Measurements from ENCODE around the gene CDC37.
"Not testable (repeated sequence)": the region's sequence is repeated elsewhere in the genome, so short reads cannot be mapped to it uniquely, and the experiment has no call there.

CDC37 gene

GRCh38 chr19:10408511-10409283 lies 5.4 kb upstream of the CDC37 start:
- no peak overlapping the region for H3K4me3 ChIP-seq (ENCODE audit: low read length)
- no CpG with 5 or more reads among the region's 18 CpGs for WGBS (ENCODE audit: insufficient coverage, insufficient read length)
- DNase-seq (ENCODE audit: low read depth, low spot score), result no peak
- no peaks in the 10 kb centered on the region for H3K4me1 ChIP-seq (ENCODE audit: control insufficient read depth, insufficient read depth, low read length)
- H3K36me3 ChIP-seq (ENCODE audit: control insufficient read depth, insufficient read depth, low read length), result no peaks in the 10 kb centered on the region
- H3K27ac ChIP-seq (ENCODE audit: low read length), result no peak overlapping the region
- no peaks in the 10 kb centered on the region for H3K9me3 ChIP-seq (ENCODE audit: control insufficient read depth, insufficient read depth, low read length)
- 0 out of 2 replicates have a peak, but pooled peaks cover 1% of the 10 kb centered on the region for H3K27me3 ChIP-seq (ENCODE audit: control insufficient read depth, insufficient read depth, low read length)

- H3K4me1 ChIP-seq (ENCODE audit: control insufficient read depth, insufficient read depth, low read length), result peaks cover under 1% of the 10 kb centered on the region; the same call in 1 of the 2 replicates
- H3K4me3 ChIP-seq (ENCODE audit: low read length), result no peak overlapping the region
- no peaks in the 10 kb centered on the region for H3K36me3 ChIP-seq (ENCODE audit: control insufficient read depth, insufficient read depth, low read length)
- DNase-seq (ENCODE audit: low read depth, low spot score), result no peak
- no peaks in the 10 kb centered on the region for H3K9me3 ChIP-seq (ENCODE audit: control insufficient read depth, insufficient read depth, low read length)
- H3K27ac ChIP-seq (ENCODE audit: low read length), result no peak overlapping the region
- H3K27me3 ChIP-seq (ENCODE audit: control insufficient read depth, insufficient read depth, low read length), result 0 out of 2 replicates have a peak, but pooled peaks cover 1% of the 10 kb centered on the region
Measured at GRCh38 chr19:10407096-10407495, 3.8 kb upstream of the CDC37 start.

GRCh38 chr19:10406191-10406590 lies 2.8 kb upstream of the CDC37 start:
- Histone ChIP-seq H3K27ac (ENCODE audit: low read length) (no peak overlapping the region), H3K4me3 (ENCODE audit: low read length) (no peak overlapping the region), H3K9me3 (ENCODE audit: control insufficient read depth, insufficient read depth, low read length) (no peaks in the 10 kb centered on the region), H3K36me3 (ENCODE audit: control insufficient read depth, insufficient read depth, low read length) (no peaks in the 10 kb centered on the region), H3K4me1 (ENCODE audit: control insufficient read depth, insufficient read depth, low read length) (peaks cover 1% of the 10 kb centered on the region; the same call in 1 of the 2 replicates), H3K27me3 (ENCODE audit: control insufficient read depth, insufficient read depth, low read length) (0 out of 2 replicates have a peak, but pooled peaks cover 1% of the 10 kb centered on the region)
- WGBS (ENCODE audit: insufficient coverage, insufficient read length), result no CpG with 5 or more reads among the region's 6 CpGs
- DNase-seq (ENCODE audit: low read depth, low spot score), result no peak

- peak overlapping the region; percentile 98; the same call in 1 of the 2 replicates for H3K4me3 ChIP-seq (ENCODE audit: low read length)
- 0 out of 2 replicates have a peak, but pooled peaks cover 1% of the 10 kb centered on the region for H3K27me3 ChIP-seq (ENCODE audit: control insufficient read depth, insufficient read depth, low read length)
- H3K27ac ChIP-seq (ENCODE audit: low read length), result no peak overlapping the region
- no peaks in the 10 kb centered on the region for H3K36me3 ChIP-seq (ENCODE audit: control insufficient read depth, insufficient read depth, low read length)
- DNase-seq (ENCODE audit: low read depth, low spot score), result no peak
- no peaks in the 10 kb centered on the region for H3K9me3 ChIP-seq (ENCODE audit: control insufficient read depth, insufficient read depth, low read length)
- H3K4me1 ChIP-seq (ENCODE audit: control insufficient read depth, insufficient read depth, low read length), result peaks cover 1% of the 10 kb centered on the region; the same call in 1 of the 2 replicates
- whole genome bisulfite sequencing (ENCODE audit: insufficient coverage, insufficient read length), result no CpG with 5 or more reads among the region's 43 CpGs
Measured at GRCh38 chr19:10404888-10405820, 1.8 kb upstream of the CDC37 start.

GRCh38 chr19:10402441-10403038 lies 802 bp downstream of the CDC37 start:
- Histone ChIP-seq H3K4me1 (ENCODE audit: control insufficient read depth, insufficient read depth, low read length) (peaks cover 1% of the 10 kb centered on the region; the same call in 1 of the 2 replicates), H3K9me3 (ENCODE audit: control insufficient read depth, insufficient read depth, low read length) (no peaks in the 10 kb centered on the region), H3K27me3 (ENCODE audit: control insufficient read depth, insufficient read depth, low read length) (0 out of 2 replicates have a peak, but pooled peaks cover 1% of the 10 kb centered on the region), H3K36me3 (ENCODE audit: control insufficient read depth, insufficient read depth, low read length) (no peaks in the 10 kb centered on the region), H3K27ac (ENCODE audit: low read length) (no peak overlapping the region), H3K4me3 (ENCODE audit: low read length) (peak overlapping the region; percentile 98; the same call in 1 of the 2 replicates)
- no CpG with 5 or more reads among the region's 15 CpGs for WGBS (ENCODE audit: insufficient coverage, insufficient read length)
- no peak for DNase-seq (ENCODE audit: low read depth, low spot score)

GRCh38 chr19:10399878-10400277 lies 3.5 kb downstream of the CDC37 start:
- Histone ChIP-seq H3K4me3 (ENCODE audit: low read length) (no peak overlapping the region), H3K27ac (ENCODE audit: low read length) (no peak overlapping the region), H3K27me3 (ENCODE audit: control insufficient read depth, insufficient read depth, low read length) (no peaks in the 10 kb centered on the region), H3K9me3 (ENCODE audit: control insufficient read depth, insufficient read depth, low read length) (no peaks in the 10 kb centered on the region), H3K4me1 (ENCODE audit: control insufficient read depth, insufficient read depth, low read length) (peaks cover 1% of the 10 kb centered on the region; the same call in 1 of the 2 replicates), H3K36me3 (ENCODE audit: control insufficient read depth, insufficient read depth, low read length) (peaks cover 17% of the 10 kb centered on the region)
- WGBS (ENCODE audit: insufficient coverage, insufficient read length), result no CpG with 5 or more reads among the region's 8 CpGs
- no peak for DNase-seq (ENCODE audit: low read depth, low spot score)

- H3K36me3 ChIP-seq (ENCODE audit: control insufficient read depth, insufficient read depth, low read length), result peaks cover 19% of the 10 kb centered on the region
- H3K4me3 ChIP-seq (ENCODE audit: low read length); H3K27me3 ChIP-seq (ENCODE audit: control insufficient read depth, insufficient read depth, low read length); H3K4me1 ChIP-seq (ENCODE audit: control insufficient read depth, insufficient read depth, low read length); DNase-seq (ENCODE audit: low read depth, low spot score); H3K27ac ChIP-seq (ENCODE audit: low read length); H3K9me3 ChIP-seq (ENCODE audit: control insufficient read depth, insufficient read depth, low read length): not testable (repeated sequence)
- WGBS (ENCODE audit: insufficient coverage, insufficient read length), result no CpG with 5 or more reads among the region's 8 CpGs
Measured at GRCh38 chr19:10399340-10399739, 4.0 kb downstream of the CDC37 start.

GRCh38 chr19:10398819-10399218 lies 4.5 kb downstream of the CDC37 start:
- WGBS (ENCODE audit: insufficient coverage, insufficient read length), result no CpG with 5 or more reads among the region's 9 CpGs
- Histone ChIP-seq H3K4me3 (ENCODE audit: low read length) (no peak overlapping the region), H3K4me1 (ENCODE audit: control insufficient read depth, insufficient read depth, low read length) (peaks cover 1% of the 10 kb centered on the region; the same call in 1 of the 2 replicates), H3K36me3 (ENCODE audit: control insufficient read depth, insufficient read depth, low read length) (peaks cover 19% of the 10 kb centered on the region), H3K27ac (ENCODE audit: low read length) (no peak overlapping the region), H3K27me3 (ENCODE audit: control insufficient read depth, insufficient read depth, low read length) (no peaks in the 10 kb centered on the region), H3K9me3 (ENCODE audit: control insufficient read depth, insufficient read depth, low read length) (no peaks in the 10 kb centered on the region)
- no peak for DNase-seq (ENCODE audit: low read depth, low spot score)

GRCh38 chr19:10395917-10396316 lies 7.4 kb downstream of the CDC37 start:
- peaks cover 30% of the 10 kb centered on the region for H3K36me3 ChIP-seq (ENCODE audit: control insufficient read depth, insufficient read depth, low read length)
- no peak overlapping the region for H3K4me3 ChIP-seq (ENCODE audit: low read length)
- H3K4me1 ChIP-seq (ENCODE audit: control insufficient read depth, insufficient read depth, low read length), result no peaks in the 10 kb centered on the region
- no peaks in the 10 kb centered on the region for H3K9me3 ChIP-seq (ENCODE audit: control insufficient read depth, insufficient read depth, low read length)
- WGBS (ENCODE audit: insufficient coverage, insufficient read length), result no CpG with 5 or more reads among the region's 24 CpGs
- no peak overlapping the region for H3K27ac ChIP-seq (ENCODE audit: low read length)
- DNase-seq (ENCODE audit: low read depth, low spot score), result no peak
- no peaks in the 10 kb centered on the region for H3K27me3 ChIP-seq (ENCODE audit: control insufficient read depth, insufficient read depth, low read length)

GRCh38 chr19:10395436-10395835 lies 7.9 kb downstream of the CDC37 start:
- no CpG with 5 or more reads among the region's 26 CpGs for WGBS (ENCODE audit: insufficient coverage, insufficient read length)
- Histone ChIP-seq H3K27ac (ENCODE audit: low read length) (no peak overlapping the region), H3K27me3 (ENCODE audit: control insufficient read depth, insufficient read depth, low read length) (no peaks in the 10 kb centered on the region), H3K36me3 (ENCODE audit: control insufficient read depth, insufficient read depth, low read length) (peaks cover 30% of the 10 kb centered on the region), H3K4me3 (ENCODE audit: low read length) (no peak overlapping the region), H3K4me1 (ENCODE audit: control insufficient read depth, insufficient read depth, low read length) (no peaks in the 10 kb centered on the region), H3K9me3 (ENCODE audit: control insufficient read depth, insufficient read depth, low read length) (no peaks in the 10 kb centered on the region)
- DNase-seq (ENCODE audit: low read depth, low spot score), result no peak

Data from iPS DF 6.9 (cell line).